ENCODE results near the gene DPT.

GRCh38 chr1:168693197-168693871, 35.7 kb downstream of the DPT start:
- TF ChIP-seq CTCF (IDR thresholded peaks at IDR 0.05) (no peak), POLR2A (IDR thresholded peaks at IDR 0.05) (no peak)

Data from esophagus squamous epithelium (tissue), 4 donors.